Measurements from ENCODE around the gene CLEC20A. TPM values are rescaled to one million over a fixed set of nuclear protein-coding genes. Genes with fewer than 3 reads are reported as not detected.

Gene CLEC20A
- total and polyA plus RNA-seq, 2 experiments from 2014 or later, result not detected

GRCh38 chr1:178520803-178521202 is 24.0 kb upstream of the CLEC20A start:
- H3K36me3 ChIP-seq (ENCODE audit: low read depth), result no peaks in the 10 kb centered on the region
- H3K27ac ChIP-seq, result no peak overlapping the region
- no peaks in the 10 kb centered on the region for H3F3A ChIP-seq (ENCODE audit: insufficient read depth)
- H3K9me2 ChIP-seq (ENCODE audit: insufficient read depth), result no peaks in the 10 kb centered on the region
- no peaks in the 10 kb centered on the region for H3K79me2 ChIP-seq (ENCODE audit: insufficient read depth)
- no peaks in the 10 kb centered on the region for H3K27me3 ChIP-seq (replicated peaks; ENCODE audit: insufficient read depth)
- DNase-seq, result no peak
- TF ChIP-seq EZH2 (IDR thresholded peaks at IDR 0.05; ENCODE audit: insufficient read depth, poor library complexity, severe bottlenecking), result no peak
- TF ChIP-seq EZH2phosphoT487 (IDR thresholded peaks at IDR 0.05; ENCODE audit: insufficient read depth, low read depth), result no peak
- H4K20me1 ChIP-seq (ENCODE audit: insufficient read depth), result no peaks in the 10 kb centered on the region
- in situ Hi-C loops (cut with MboI), result no loop called here
- no peak overlapping the region for H3K9ac ChIP-seq
- 90 to 92% methylated on average over 11 of the region's 11 CpGs for WGBS, 2 experiments (ENCODE audit: low coverage in 1 of 2, low lambda C conversion rate in 2 of 2, missing lambda C conversion rate in 2 of 2)
- no peaks in the 10 kb centered on the region for H3K9me3 ChIP-seq (ENCODE audit: low read depth)
- H3K4me2 ChIP-seq (ENCODE audit: unreplicated experiment), result no peak overlapping the region
- H3K4me3 ChIP-seq, result no peak overlapping the region
- no peaks in the 10 kb centered on the region for H3K4me1 ChIP-seq (ENCODE audit: insufficient read depth)
- H2AFZ ChIP-seq, result no peak overlapping the region

- no peaks in the 10 kb centered on the region for H3F3A ChIP-seq (ENCODE audit: insufficient read depth)
- no peak overlapping the region for H3K27ac ChIP-seq
- H3K79me2 ChIP-seq (ENCODE audit: insufficient read depth), result no peaks in the 10 kb centered on the region
- no peaks in the 10 kb centered on the region for H3K9me2 ChIP-seq (ENCODE audit: insufficient read depth)
- H3K9ac ChIP-seq, result no peak overlapping the region
- H3K36me3 ChIP-seq (ENCODE audit: low read depth), result no peaks in the 10 kb centered on the region
- TF ChIP-seq EZH2phosphoT487 (IDR thresholded peaks at IDR 0.05; ENCODE audit: insufficient read depth, low read depth), result no peak
- no peak for TF ChIP-seq EZH2 (IDR thresholded peaks at IDR 0.05; ENCODE audit: insufficient read depth, poor library complexity, severe bottlenecking)
- H3K27me3 ChIP-seq (replicated peaks; ENCODE audit: insufficient read depth), result no peaks in the 10 kb centered on the region
- no peaks in the 10 kb centered on the region for H4K20me1 ChIP-seq (ENCODE audit: insufficient read depth)
- no peak overlapping the region for H3K4me3 ChIP-seq
- H3K4me2 ChIP-seq (ENCODE audit: unreplicated experiment), result no peak overlapping the region
- H2AFZ ChIP-seq, result no peak overlapping the region
- no peaks in the 10 kb centered on the region for H3K9me3 ChIP-seq (ENCODE audit: low read depth)
- WGBS, 2 experiments (ENCODE audit: low coverage in 1 of 2, low lambda C conversion rate in 2 of 2, missing lambda C conversion rate in 2 of 2), result 55 to 67% methylated on average over 4 of the region's 4 CpGs
- no peak for DNase-seq
- in situ Hi-C loops (cut with MboI), result no loop called here
- no peaks in the 10 kb centered on the region for H3K4me1 ChIP-seq (ENCODE audit: insufficient read depth)
Observed at GRCh38 chr1:178518894-178519293, 22.1 kb upstream of the CLEC20A start.

GRCh38 chr1:178516110-178516509 is 19.3 kb upstream of the CLEC20A start:
- in situ Hi-C loops (cut with MboI), result no loop called here
- H3K4me3 ChIP-seq, result no peak overlapping the region
- no peak overlapping the region for H3K9ac ChIP-seq
- no peak overlapping the region for H3K27ac ChIP-seq
- H3K9me3 ChIP-seq (ENCODE audit: low read depth), result no peaks in the 10 kb centered on the region
- 91% methylated on average over 4 of the region's 4 CpGs for WGBS, 2 experiments (ENCODE audit: low coverage in 1 of 2, low lambda C conversion rate in 2 of 2, missing lambda C conversion rate in 2 of 2)
- no peaks in the 10 kb centered on the region for H3K9me2 ChIP-seq (ENCODE audit: insufficient read depth)
- no peaks in the 10 kb centered on the region for H3K27me3 ChIP-seq (replicated peaks; ENCODE audit: insufficient read depth)
- H3K79me2 ChIP-seq (ENCODE audit: insufficient read depth), result no peaks in the 10 kb centered on the region
- H3F3A ChIP-seq (ENCODE audit: insufficient read depth), result no peaks in the 10 kb centered on the region
- no peaks in the 10 kb centered on the region for H3K4me1 ChIP-seq (ENCODE audit: insufficient read depth)
- H3K36me3 ChIP-seq (ENCODE audit: low read depth), result no peaks in the 10 kb centered on the region
- no peaks in the 10 kb centered on the region for H4K20me1 ChIP-seq (ENCODE audit: insufficient read depth)
- H3K4me2 ChIP-seq (ENCODE audit: unreplicated experiment), result no peak overlapping the region
- no peak overlapping the region for H2AFZ ChIP-seq
- DNase-seq, result no peak
- no peak for TF ChIP-seq EZH2phosphoT487 (IDR thresholded peaks at IDR 0.05; ENCODE audit: insufficient read depth, low read depth)
- TF ChIP-seq EZH2 (IDR thresholded peaks at IDR 0.05; ENCODE audit: insufficient read depth, poor library complexity, severe bottlenecking), result no peak

- Histone ChIP-seq H3K79me2 (ENCODE audit: insufficient read depth) (no peaks in the 10 kb centered on the region), H3K9me2 (ENCODE audit: insufficient read depth) (no peaks in the 10 kb centered on the region), H3K4me2 (ENCODE audit: unreplicated experiment) (no peak overlapping the region), H3K4me3 (no peak overlapping the region), H2AFZ (peak overlapping the region; percentile 59; the same call in 1 of the 2 replicates), H3F3A (ENCODE audit: insufficient read depth) (no peaks in the 10 kb centered on the region), H3K36me3 (ENCODE audit: low read depth) (no peaks in the 10 kb centered on the region), H4K20me1 (ENCODE audit: insufficient read depth) (no peaks in the 10 kb centered on the region), H3K27ac (no peak overlapping the region), H3K9ac (no peak overlapping the region), H3K27me3 (replicated peaks; ENCODE audit: insufficient read depth) (no peaks in the 10 kb centered on the region), H3K9me3 (ENCODE audit: low read depth) (no peaks in the 10 kb centered on the region), H3K4me1 (ENCODE audit: insufficient read depth) (no peaks in the 10 kb centered on the region)
- 28 to 31% methylated on average over 14 of the region's 14 CpGs for WGBS, 2 experiments (ENCODE audit: low coverage in 1 of 2, low lambda C conversion rate in 2 of 2, missing lambda C conversion rate in 2 of 2)
- DNase-seq, result peak; percentile 54
- in situ Hi-C loops (cut with MboI), result no loop called here
- no peak for TF ChIP-seq EZH2 (IDR thresholded peaks at IDR 0.05; ENCODE audit: insufficient read depth, poor library complexity, severe bottlenecking)
- TF ChIP-seq EZH2phosphoT487 (IDR thresholded peaks at IDR 0.05; ENCODE audit: insufficient read depth, low read depth), result no peak
Observed at GRCh38 chr1:178513278-178513983, 16.7 kb upstream of the CLEC20A start.
